ENCODE data around the gene SPANXB1.
"Not testable (repeated sequence)": the region's sequence is repeated elsewhere in the genome, so short reads cannot be mapped to it uniquely, and the experiment has no call there.

Gene SPANXB1, protein sequence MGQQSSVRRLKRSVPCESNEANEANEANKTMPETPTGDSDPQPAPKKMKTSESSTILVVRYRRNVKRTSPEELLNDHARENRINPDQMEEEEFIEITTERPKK

DNA sequence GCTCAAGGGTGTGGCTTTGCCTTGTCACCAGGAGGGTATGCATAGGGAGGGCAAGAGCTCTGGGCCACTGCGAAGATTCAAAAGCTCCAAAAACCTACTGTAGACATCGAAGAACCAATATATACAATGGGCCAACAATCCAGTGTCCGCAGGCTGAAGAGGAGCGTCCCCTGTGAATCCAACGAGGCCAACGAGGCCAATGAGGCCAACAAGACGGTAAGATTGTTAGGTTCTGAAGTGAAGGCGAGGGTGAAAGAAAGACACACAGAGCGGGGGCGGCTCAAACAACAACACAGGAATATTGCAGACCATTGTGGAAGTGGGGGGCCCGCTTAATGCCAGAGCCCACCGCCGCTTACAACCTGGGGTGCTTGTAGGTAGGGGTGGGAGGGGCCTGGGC, at the start of gene SPANXB1:
Gene SPANXB1 (plus strand): TSS at position 27 of the 400 bp plus-strand sequence. CDS start 100 bp downstream, at position 127.
- DNase-seq (ENCODE audit: low read depth in 2 of 2) = not testable (repeated sequence)

DNA sequence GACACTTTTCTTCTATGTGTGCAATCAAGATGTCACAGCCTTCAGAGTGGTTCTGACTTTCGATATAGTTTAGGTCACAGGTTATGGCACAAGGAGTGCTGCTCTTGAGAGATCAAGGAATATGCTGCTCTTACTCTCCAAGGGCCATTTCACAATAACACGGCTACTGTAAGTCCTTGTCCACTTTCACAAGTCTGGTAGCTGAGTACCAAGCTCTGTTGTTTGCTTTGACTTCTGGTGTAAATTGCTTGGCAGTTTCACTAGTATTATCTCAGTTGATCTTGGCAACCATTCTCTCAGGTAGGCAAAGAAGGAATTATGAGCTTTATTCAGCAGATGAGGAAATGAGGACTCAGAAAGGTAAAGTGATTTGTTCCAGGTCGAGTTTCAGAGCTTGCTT, 35.4 kb upstream of the SPANXB1 start:
- DNase-seq (ENCODE audit: low read depth in 2 of 2) = no peak

DNA sequence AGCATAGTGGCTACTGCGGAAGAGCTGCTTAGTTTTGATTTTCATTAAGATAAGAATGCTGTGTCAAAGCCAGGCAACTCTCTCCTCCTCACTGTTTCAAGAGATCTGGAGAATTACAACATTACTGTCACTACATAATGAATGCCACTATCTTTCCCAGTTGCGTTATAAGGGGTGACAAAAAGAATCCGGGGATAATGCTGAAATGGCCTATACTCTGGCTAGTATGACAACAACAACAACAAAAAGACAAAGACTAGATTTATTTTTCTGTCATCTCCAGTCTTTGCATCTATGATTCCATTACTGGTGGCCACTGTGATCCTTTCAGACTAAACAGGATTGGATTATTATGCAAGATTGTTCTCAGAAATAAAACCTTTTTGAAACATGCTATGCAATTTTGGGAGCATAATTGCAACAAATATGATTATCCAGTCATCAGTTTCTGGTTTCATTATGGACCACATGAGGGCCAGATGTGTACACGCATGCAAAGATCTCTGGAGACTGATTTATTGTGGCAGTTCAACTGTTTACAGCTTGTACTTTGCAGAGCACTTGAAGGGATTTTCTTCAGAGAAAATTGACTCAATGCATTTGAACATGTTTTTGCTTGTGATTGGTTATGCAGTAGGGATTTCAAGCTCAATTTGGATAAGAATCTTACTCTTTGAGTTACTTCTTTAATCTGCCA, 31.1 kb upstream of the SPANXB1 start:
- DNase-seq (ENCODE audit: low read depth in 2 of 2) = no peak

DNA sequence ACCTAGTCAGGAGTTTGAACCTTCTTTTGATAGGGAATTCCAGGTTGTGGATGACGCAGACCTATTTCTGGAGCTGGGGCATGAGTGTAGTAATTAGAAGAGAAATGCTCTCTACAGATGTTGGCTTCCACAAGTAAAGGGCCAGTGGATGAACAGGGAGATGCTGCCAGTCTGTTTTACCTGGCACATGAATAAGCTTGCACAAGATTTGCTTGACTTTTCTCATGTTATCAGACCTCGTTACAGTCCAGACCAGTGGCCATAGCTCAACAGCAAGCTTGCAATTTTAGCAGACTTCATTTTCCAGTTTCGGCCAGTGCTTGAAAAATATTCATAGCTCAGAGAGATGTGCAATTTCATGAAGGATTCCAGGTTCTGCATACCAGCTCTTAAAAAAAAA, 26.9 kb upstream of the SPANXB1 start:
- no peak for DNase-seq (ENCODE audit: low read depth in 2 of 2)

DNA sequence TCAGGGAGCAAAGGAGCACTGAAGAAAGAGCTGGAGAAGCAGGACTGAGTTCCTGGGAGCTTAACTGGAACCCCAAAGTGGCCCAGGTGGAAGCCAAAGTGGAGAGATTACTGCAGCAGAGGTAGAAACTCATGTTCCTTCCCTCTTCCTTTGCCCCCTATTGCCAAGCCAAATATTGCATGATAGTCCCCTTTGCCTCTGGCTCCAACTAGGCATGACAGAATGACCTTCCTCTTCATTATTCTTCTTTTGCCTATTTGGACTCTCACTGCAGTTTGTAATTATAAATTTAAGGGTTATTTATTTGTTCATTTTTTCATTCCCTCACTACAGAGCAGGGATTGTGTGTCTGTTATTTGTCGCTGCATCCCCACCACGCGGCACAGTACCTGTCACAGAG, 22.1 kb upstream of the SPANXB1 start:
- no peak for DNase-seq (ENCODE audit: low read depth in 2 of 2)

DNA sequence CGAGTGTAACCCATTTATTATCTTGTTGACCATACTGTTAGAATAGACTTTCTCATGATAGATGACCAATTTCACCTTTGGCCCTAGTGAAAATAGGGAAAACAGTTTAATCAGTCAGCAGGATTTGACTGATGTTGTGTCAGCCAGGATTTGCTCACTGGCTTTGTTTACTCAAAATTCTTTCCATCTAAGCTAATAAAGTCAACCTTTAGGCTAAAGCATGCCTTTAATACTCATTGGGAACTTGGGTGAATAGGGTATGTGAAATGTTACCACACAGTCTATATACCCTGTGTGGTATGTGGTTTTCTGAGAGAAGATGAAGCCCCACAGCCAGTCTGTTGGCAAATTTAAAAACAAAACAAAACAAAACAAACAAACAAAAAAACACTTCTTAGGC, 18.7 kb upstream of the SPANXB1 start:
- no peak for DNase-seq (ENCODE audit: low read depth in 2 of 2)

DNA sequence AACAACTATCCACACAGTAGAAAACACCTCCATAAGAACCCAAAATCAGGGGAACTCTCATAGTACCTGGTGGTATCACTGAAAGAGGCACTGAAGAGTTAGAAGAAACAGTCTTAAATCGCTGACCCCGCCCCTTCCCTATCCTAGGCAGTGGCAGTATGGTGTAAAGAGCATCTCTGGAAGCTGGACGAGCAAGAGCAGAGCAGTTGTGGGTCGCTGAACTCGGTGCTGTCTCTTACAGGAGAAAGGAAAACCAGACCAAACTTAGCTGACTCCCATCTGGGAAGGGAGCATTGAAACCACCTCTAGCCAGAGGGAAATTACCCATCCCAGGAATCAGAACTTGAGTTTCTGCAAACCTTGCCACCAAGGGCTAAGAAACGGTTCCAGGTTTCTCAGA, 2.8 kb downstream of the SPANXB1 start:
- not testable (repeated sequence) for DNase-seq (ENCODE audit: low read depth in 2 of 2)

DNA sequence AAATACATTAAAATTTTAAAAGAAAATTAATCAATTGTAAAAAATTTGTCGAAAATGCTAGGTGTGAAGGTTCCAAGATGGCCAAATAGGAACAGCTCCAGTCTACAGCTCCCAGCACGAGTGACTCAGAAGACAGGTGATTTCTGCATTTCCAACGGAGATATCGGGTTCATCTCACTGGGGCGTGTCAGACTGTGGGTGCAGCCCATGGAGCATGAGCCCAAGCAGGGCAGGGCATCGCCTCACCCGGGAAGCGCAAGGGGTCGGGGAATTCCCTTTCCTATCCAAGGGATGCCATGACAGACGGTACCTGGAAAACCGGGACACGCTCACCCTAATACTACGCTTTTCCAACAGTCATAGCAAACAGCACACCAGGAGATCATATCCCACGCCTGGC, 41.9 kb downstream of the SPANXB1 start:
- DNase-seq (ENCODE audit: low read depth in 2 of 2) = not testable (repeated sequence)

DNA sequence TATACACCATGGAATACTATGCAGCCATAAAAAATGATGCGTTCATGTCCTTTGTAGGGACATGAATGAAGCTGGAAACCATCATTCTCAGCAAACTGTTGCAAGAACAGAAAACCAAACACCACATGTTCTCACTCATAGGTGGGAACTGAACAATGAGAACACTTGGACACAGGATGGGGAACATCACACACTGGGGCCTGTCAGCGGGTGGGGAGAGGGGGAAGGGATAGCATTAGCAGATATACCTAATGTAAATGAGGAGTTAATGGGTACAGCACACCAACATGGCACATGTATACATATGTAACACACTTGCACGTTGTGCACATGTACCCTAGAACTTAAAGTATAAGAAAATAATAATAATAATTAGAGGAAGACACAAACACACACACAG, 47.5 kb downstream of the SPANXB1 start:
- not testable (repeated sequence) for DNase-seq (ENCODE audit: low read depth in 2 of 2)

DNA sequence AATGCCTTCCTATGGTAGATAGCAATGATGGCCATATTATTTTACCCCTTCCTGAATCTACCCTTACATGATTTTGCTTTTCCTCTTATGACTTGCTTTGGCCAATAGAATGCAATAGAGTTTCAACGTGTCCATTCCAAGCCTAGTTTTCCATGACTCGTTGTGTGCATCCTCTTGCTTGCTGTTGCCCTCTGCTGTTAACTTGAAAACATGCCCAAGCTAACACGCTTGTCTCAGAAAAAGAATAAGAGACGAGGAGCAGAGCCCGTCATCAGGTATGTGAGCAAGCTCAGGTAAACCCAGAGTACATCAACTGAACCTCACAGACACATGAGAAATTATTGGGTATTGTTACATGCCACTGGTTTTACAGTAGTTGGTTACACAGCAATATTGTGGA, 49.7 kb downstream of the SPANXB1 start:
- DNase-seq (ENCODE audit: low read depth in 2 of 2) = not testable (repeated sequence)
